ENCODE results near the gene CEP95.
A peak's percentile ranks its signal among the peaks of the same experiment; 100 is the strongest.
"Not testable (repeated sequence)": the region's sequence is repeated elsewhere in the genome, so short reads cannot be mapped to it uniquely, and the experiment has no call there.

CEP95 gene

GRCh38 chr17:64472564-64472963 is 34.2 kb upstream of the CEP95 start:
- Histone ChIP-seq H3K27ac (ENCODE audit: low read length) (no peak overlapping the region), H3K9ac (ENCODE audit: low read length in 2 of 2) (no peak overlapping the region), H3K9me3 (ENCODE audit: control insufficient read depth in 2 of 2, low read length in 2 of 2) (no peaks in the 10 kb centered on the region), H3K27me3 (ENCODE audit: control insufficient read depth in 1 of 2, insufficient read depth in 2 of 2, low read length in 2 of 2) (no peaks in the 10 kb centered on the region), H3K36me3 (ENCODE audit: control insufficient read depth in 2 of 2, insufficient read depth in 2 of 2, low read length in 2 of 2) (no peaks in the 10 kb centered on the region), H3K4me1 (ENCODE audit: control insufficient read depth, insufficient read depth, low read length) (no peaks in the 10 kb centered on the region), H3K4me3 (ENCODE audit: low read length in 2 of 2) (no peak overlapping the region)

- Histone ChIP-seq H3K4me1 (ENCODE audit: control insufficient read depth, insufficient read depth, low read length) (no peaks in the 10 kb centered on the region), H3K9me3 (ENCODE audit: control insufficient read depth in 2 of 2, low read length in 2 of 2) (no peaks in the 10 kb centered on the region), H3K27me3 (ENCODE audit: control insufficient read depth in 1 of 2, insufficient read depth in 2 of 2, low read length in 2 of 2) (no peaks in the 10 kb centered on the region), H3K27ac (ENCODE audit: low read length) (no peak overlapping the region), H3K4me3 (ENCODE audit: low read length in 2 of 2) (no peak overlapping the region), H3K36me3 (ENCODE audit: control insufficient read depth in 2 of 2, insufficient read depth in 2 of 2, low read length in 2 of 2) (peaks cover 5 to 8% of the 10 kb centered on the region in 2 donors), H3K9ac (ENCODE audit: low read length in 2 of 2) (no peak overlapping the region)
Measured at GRCh38 chr17:64477849-64478248, 28.9 kb upstream of the CEP95 start.

DNA sequence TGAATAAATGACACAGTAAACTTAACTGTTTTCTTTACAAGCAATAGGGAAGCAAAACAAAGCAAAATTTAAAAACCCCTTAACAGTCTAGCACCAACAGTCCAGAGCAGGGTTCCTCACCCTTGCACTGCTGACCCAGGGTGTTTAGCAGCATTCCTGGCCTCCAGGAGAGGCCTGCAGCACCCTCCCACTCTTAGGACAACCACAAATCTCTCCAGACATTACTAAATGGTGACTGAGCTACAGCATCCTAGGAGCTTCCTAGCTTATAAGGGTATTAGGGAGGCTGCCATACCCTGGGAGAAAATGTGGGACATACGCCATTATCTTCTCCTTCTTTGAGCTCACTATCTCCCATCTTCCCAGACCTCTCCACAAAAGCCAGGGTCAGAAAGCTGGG is 25.8 kb upstream of the CEP95 start:
- Histone ChIP-seq H3K4me3 (ENCODE audit: low read length in 2 of 2) (no peak overlapping the region), H3K9me3 (ENCODE audit: control insufficient read depth in 2 of 2, low read length in 2 of 2) (no peaks in the 10 kb centered on the region), H3K36me3 (ENCODE audit: control insufficient read depth in 2 of 2, insufficient read depth in 2 of 2, low read length in 2 of 2) (peaks cover 14 to 17% of the 10 kb centered on the region in 2 donors), H3K4me1 (ENCODE audit: control insufficient read depth, insufficient read depth, low read length) (no peaks in the 10 kb centered on the region), H3K9ac (ENCODE audit: low read length in 2 of 2) (no peak overlapping the region), H3K27me3 (ENCODE audit: control insufficient read depth in 1 of 2, insufficient read depth in 2 of 2, low read length in 2 of 2) (no peaks in the 10 kb centered on the region), H3K27ac (ENCODE audit: low read length) (no peak overlapping the region)

DNA sequence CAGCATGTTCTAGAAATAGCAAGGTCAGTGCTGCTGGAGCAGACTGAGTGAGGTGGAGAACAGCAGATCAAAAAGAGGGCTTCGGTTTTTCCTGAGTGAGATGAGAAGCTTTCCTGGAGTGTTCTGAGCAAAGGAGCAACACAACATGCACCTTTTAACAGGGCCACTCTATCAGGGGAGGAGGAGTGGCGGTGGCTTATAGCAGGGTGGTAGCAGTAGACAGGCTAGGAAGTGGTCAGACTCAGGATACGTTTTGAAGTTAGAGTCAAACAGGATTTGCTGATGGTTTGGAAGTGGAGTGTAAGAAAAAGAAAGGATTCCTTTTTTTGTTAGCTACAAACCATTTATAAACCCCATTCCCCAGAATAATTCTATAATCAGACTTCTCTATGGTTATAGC is 22.4 kb upstream of the CEP95 start:
- Histone ChIP-seq H3K27ac (ENCODE audit: low read length) (no peak overlapping the region), H3K27me3 (ENCODE audit: control insufficient read depth in 1 of 2, insufficient read depth in 2 of 2, low read length in 2 of 2) (no peaks in the 10 kb centered on the region), H3K4me1 (ENCODE audit: control insufficient read depth, insufficient read depth, low read length) (no peaks in the 10 kb centered on the region), H3K9ac (ENCODE audit: low read length in 2 of 2) (no peak overlapping the region), H3K4me3 (ENCODE audit: low read length in 2 of 2) (no peak overlapping the region), H3K36me3 (ENCODE audit: control insufficient read depth in 2 of 2, insufficient read depth in 2 of 2, low read length in 2 of 2) (peaks cover 18% of the 10 kb centered on the region in 2 donors), H3K9me3 (ENCODE audit: control insufficient read depth in 2 of 2, low read length in 2 of 2) (no peaks in the 10 kb centered on the region)

GRCh38 chr17:64488301-64488700 is 18.5 kb upstream of the CEP95 start:
- no peaks in the 10 kb centered on the region for H3K4me1 ChIP-seq (ENCODE audit: control insufficient read depth, insufficient read depth, low read length)
- H3K9ac ChIP-seq (ENCODE audit: low read length in 2 of 2) = no peak overlapping the region
- H3K27ac ChIP-seq (ENCODE audit: low read length) = no peak overlapping the region
- no peak overlapping the region for H3K4me3 ChIP-seq (ENCODE audit: low read length in 2 of 2)
- no peaks in the 10 kb centered on the region for H3K27me3 ChIP-seq (ENCODE audit: control insufficient read depth in 1 of 2, insufficient read depth in 2 of 2, low read length in 2 of 2)
- peaks cover 17 to 22% of the 10 kb centered on the region in 2 donors for H3K36me3 ChIP-seq (ENCODE audit: control insufficient read depth in 2 of 2, insufficient read depth in 2 of 2, low read length in 2 of 2)
- H3K9me3 ChIP-seq (ENCODE audit: control insufficient read depth in 2 of 2, low read length in 2 of 2) = no peaks in the 10 kb centered on the region

DNA sequence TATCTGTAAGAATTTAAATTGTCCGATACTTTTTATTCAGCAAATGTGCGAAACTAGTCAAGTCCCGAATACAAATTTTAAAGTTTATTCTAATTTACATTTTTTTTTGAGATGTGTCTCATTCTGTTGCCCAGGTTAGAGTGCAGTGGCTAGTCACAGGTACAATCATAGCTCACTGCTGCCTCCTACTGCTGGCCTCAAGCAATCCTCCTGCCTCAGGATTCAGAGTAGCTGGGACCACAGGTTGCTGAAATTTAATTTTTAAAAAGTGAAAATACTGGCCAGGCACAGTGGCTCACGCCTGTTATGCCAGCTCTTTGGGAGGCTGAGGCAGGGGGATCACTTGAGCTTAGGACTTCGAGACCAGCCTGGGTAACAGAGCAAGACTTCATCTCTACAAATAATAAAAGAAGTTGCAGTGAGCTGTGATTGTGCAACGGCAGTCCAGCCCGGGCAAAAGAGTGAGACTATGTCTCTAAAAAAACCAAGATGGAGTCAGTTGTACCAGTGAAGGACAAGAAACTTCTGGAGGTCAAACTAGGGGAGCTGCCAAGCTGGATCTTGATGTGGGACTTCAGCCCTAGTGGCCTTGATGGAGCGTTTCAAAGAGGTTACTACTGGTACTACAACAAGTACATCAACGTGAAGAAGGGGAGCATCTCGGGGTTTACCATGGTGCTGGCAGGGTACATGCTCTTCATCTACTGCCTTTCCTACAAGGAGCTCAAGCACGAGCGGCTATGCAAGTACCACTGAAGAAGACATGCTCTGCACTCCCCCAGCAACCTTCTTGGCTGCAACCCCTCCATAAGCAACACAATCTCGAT is 15.5 kb upstream of the CEP95 start:
- H3K9me3 ChIP-seq (ENCODE audit: control insufficient read depth in 2 of 2, low read length in 2 of 2) = no peaks in the 10 kb centered on the region
- peaks cover 7 to 14% of the 10 kb centered on the region in 2 donors for H3K36me3 ChIP-seq (ENCODE audit: control insufficient read depth in 2 of 2, insufficient read depth in 2 of 2, low read length in 2 of 2)
- no peak overlapping the region for H3K4me3 ChIP-seq (ENCODE audit: low read length in 2 of 2)
- H3K27ac ChIP-seq (ENCODE audit: low read length) = no peak overlapping the region
- H3K27me3 ChIP-seq (ENCODE audit: control insufficient read depth in 1 of 2, insufficient read depth in 2 of 2, low read length in 2 of 2) = no peaks in the 10 kb centered on the region
- peaks cover 5% of the 10 kb centered on the region for H3K4me1 ChIP-seq (ENCODE audit: control insufficient read depth, insufficient read depth, low read length)
- H3K9ac ChIP-seq (ENCODE audit: low read length in 2 of 2) = no peak overlapping the region

- Histone ChIP-seq H3K4me3 (ENCODE audit: low read length in 2 of 2) (no peak overlapping the region), H3K27me3 (ENCODE audit: control insufficient read depth in 1 of 2, insufficient read depth in 2 of 2, low read length in 2 of 2) (no peaks in the 10 kb centered on the region), H3K4me1 (ENCODE audit: control insufficient read depth, insufficient read depth, low read length) (peaks cover 5% of the 10 kb centered on the region), H3K27ac (ENCODE audit: low read length) (no peak overlapping the region), H3K9ac (ENCODE audit: low read length in 2 of 2) (no peak overlapping the region), H3K9me3 (ENCODE audit: control insufficient read depth in 2 of 2, low read length in 2 of 2) (no peaks in the 10 kb centered on the region), H3K36me3 (ENCODE audit: control insufficient read depth in 2 of 2, insufficient read depth in 2 of 2, low read length in 2 of 2) (peaks cover 7 to 14% of the 10 kb centered on the region in 2 donors)
Measured at GRCh38 chr17:64491994-64492393, 14.8 kb upstream of the CEP95 start.

- Histone ChIP-seq H3K9me3 (ENCODE audit: control insufficient read depth in 2 of 2, low read length in 2 of 2) (no peaks in the 10 kb centered on the region), H3K4me3 (ENCODE audit: low read length in 2 of 2) (no peak overlapping the region), H3K9ac (ENCODE audit: low read length in 2 of 2) (no peak overlapping the region), H3K4me1 (ENCODE audit: control insufficient read depth, insufficient read depth, low read length) (peaks cover 11% of the 10 kb centered on the region), H3K27ac (ENCODE audit: low read length) (no peak overlapping the region), H3K27me3 (ENCODE audit: control insufficient read depth in 1 of 2, insufficient read depth in 2 of 2, low read length in 2 of 2) (no peaks in the 10 kb centered on the region), H3K36me3 (ENCODE audit: control insufficient read depth in 2 of 2, insufficient read depth in 2 of 2, low read length in 2 of 2) (peaks cover 7 to 14% of the 10 kb centered on the region in 2 donors)
Measured at GRCh38 chr17:64492481-64493109, 14.2 kb upstream of the CEP95 start.

DNA sequence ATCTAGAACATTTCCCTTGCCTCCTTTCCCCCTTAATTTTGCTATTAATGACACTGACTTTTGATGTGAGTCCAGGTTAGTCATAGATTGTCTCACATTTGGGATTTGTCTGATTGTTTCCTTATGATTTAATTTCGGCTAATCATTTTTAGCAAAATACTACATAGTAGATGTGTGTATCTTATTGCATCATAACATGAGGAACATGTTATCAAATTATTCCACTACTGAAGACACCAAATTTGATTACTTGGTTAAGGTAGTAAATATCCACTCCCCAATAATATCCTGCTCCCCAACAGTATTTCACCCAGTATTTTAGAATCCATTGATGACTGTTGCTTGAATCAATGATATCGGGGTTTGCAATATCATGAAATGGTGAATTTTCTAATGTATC is 12.7 kb upstream of the CEP95 start:
- Histone ChIP-seq H3K9me3 (ENCODE audit: control insufficient read depth in 2 of 2, low read length in 2 of 2) (no peaks in the 10 kb centered on the region), H3K36me3 (ENCODE audit: control insufficient read depth in 2 of 2, insufficient read depth in 2 of 2, low read length in 2 of 2) (peaks cover 13 to 16% of the 10 kb centered on the region in 2 donors), H3K27me3 (ENCODE audit: control insufficient read depth in 1 of 2, insufficient read depth in 2 of 2, low read length in 2 of 2) (no peaks in the 10 kb centered on the region), H3K27ac (ENCODE audit: low read length) (no peak overlapping the region), H3K4me1 (ENCODE audit: control insufficient read depth, insufficient read depth, low read length) (peaks cover 11% of the 10 kb centered on the region), H3K9ac (ENCODE audit: low read length in 2 of 2) (no peak overlapping the region), H3K4me3 (ENCODE audit: low read length in 2 of 2) (no peak overlapping the region)

- H3K9me3 ChIP-seq (ENCODE audit: control insufficient read depth in 2 of 2, low read length in 2 of 2); H3K27me3 ChIP-seq (ENCODE audit: control insufficient read depth in 1 of 2, insufficient read depth in 2 of 2, low read length in 2 of 2); H3K9ac ChIP-seq (ENCODE audit: low read length in 2 of 2); H3K27ac ChIP-seq (ENCODE audit: low read length): not testable (repeated sequence)
- peaks cover 16% of the 10 kb centered on the region for H3K4me1 ChIP-seq (ENCODE audit: control insufficient read depth, insufficient read depth, low read length)
- H3K36me3 ChIP-seq (ENCODE audit: control insufficient read depth in 2 of 2, insufficient read depth in 2 of 2, low read length in 2 of 2) = peaks cover 22% of the 10 kb centered on the region in 2 donors
- peak overlapping the region in 1 of 2 donors; percentile 3 for H3K4me3 ChIP-seq (ENCODE audit: low read length in 2 of 2)
Measured at GRCh38 chr17:64495300-64495699, 11.5 kb upstream of the CEP95 start.

DNA sequence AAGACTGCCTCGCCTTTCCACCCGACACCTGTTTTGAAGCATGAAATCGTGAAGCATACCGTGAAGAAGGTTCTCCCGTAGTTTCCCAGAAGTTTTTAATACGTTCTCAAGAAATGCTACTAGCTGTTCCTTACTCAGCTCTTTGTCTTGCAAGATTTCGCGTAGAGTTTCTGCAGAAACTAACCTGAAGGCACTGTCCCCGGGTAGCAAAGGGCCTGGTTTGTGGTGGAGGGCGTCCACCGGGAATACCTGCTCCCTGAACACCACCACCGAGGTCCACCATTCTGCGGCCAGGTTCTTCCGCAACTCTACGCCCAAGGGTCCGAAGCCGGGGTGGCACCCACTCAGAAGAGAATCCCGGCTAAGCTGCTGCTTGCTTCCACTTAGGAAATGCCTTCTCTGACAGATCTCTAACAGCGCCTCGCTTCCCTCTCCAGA is 10.4 kb upstream of the CEP95 start:
- peak overlapping the region; percentile 88 for H3K4me3 ChIP-seq (ENCODE audit: low read length in 2 of 2)
- no peaks in the 10 kb centered on the region for H3K9me3 ChIP-seq (ENCODE audit: control insufficient read depth in 2 of 2, low read length in 2 of 2)
- peaks cover 27 to 29% of the 10 kb centered on the region in 2 donors for H3K36me3 ChIP-seq (ENCODE audit: control insufficient read depth in 2 of 2, insufficient read depth in 2 of 2, low read length in 2 of 2)
- H3K4me1 ChIP-seq (ENCODE audit: control insufficient read depth, insufficient read depth, low read length) = peaks cover 17% of the 10 kb centered on the region
- H3K27me3 ChIP-seq (ENCODE audit: control insufficient read depth in 1 of 2, insufficient read depth in 2 of 2, low read length in 2 of 2) = no peaks in the 10 kb centered on the region
- H3K9ac ChIP-seq (ENCODE audit: low read length in 2 of 2) = peak overlapping the region; percentile 63 to 75
- peak overlapping the region; percentile 71 for H3K27ac ChIP-seq (ENCODE audit: low read length)
